Measurements from ENCODE around the gene IFNAR2.

DNA sequence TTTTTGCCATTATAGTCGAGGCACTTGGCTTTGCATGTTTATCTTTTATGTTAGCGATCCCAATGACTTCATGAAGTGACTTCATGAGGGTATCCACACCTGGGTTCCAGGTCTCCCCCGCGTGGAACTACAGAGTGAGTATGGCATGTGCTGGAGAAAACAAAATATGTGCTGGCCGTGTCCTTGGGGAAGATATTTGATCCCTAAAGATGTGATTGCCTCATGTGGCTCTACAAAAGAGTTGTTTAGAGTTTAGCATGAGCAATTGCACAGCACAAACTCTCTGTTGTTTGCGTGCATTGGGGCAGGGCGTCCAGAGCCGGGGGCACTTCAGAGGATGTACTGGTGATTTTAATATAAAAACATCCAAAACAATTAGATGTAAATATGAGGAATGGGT lies 41.2 kb downstream of the IFNAR2 start:
- TF ChIP-seq, protein P1, sequence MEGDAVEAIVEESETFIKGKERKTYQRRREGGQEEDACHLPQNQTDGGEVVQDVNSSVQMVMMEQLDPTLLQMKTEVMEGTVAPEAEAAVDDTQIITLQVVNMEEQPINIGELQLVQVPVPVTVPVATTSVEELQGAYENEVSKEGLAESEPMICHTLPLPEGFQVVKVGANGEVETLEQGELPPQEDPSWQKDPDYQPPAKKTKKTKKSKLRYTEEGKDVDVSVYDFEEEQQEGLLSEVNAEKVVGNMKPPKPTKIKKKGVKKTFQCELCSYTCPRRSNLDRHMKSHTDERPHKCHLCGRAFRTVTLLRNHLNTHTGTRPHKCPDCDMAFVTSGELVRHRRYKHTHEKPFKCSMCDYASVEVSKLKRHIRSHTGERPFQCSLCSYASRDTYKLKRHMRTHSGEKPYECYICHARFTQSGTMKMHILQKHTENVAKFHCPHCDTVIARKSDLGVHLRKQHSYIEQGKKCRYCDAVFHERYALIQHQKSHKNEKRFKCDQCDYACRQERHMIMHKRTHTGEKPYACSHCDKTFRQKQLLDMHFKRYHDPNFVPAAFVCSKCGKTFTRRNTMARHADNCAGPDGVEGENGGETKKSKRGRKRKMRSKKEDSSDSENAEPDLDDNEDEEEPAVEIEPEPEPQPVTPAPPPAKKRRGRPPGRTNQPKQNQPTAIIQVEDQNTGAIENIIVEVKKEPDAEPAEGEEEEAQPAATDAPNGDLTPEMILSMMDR (conservative IDR thresholded peaks at IDR 0.05; ENCODE audit: low read depth, low read length) = no peak
- no peak for TF ChIP-seq EZH2 (IDR thresholded peaks at IDR 0.05; ENCODE audit: borderline replicate concordance, low read depth, low read length, poor library complexity, severe bottlenecking)

Data from A673 (cell line).